HG02970 (cell line): ENCODE measurements around the gene EDEM3.

Source experiments
- ATAC-seq: cut with Tn5 transposase; IDR thresholded peaks from one replicate; pipeline ENCODE4 v1.9.1; 2021; ENCODE audit warnings: mild to moderate bottlenecking, moderate library complexity, moderate number of reproducible peaks; ENCODE audit not compliant: unreplicated experiment, low FRiP score

The EDEM3 gene

DNA sequence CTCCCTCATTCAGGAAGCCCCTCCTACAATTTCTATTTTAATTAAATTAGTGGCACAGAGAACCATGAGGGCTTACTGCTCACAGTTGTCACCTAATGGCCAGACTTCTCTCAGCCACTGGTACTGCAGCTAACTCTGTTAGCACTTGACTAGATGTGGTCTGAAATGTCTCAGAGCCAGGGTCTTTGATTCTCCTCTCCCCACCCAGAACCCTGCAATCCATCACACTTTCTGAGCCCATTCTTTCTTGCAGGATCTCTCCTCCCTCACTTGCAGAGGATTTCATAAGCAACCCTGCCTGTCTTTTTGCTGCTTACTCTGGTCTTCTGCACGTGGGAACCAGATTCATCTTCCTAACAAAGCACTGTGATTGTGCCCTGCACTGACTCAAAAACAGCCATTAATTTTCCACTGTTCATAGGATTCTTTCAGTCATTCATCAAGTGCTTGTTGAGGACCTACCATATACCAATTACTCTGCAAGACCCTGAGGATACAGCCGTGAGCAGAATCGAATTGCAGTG is 108.4 kb downstream of the EDEM3 start:
- ATAC-seq, result no peak

DNA sequence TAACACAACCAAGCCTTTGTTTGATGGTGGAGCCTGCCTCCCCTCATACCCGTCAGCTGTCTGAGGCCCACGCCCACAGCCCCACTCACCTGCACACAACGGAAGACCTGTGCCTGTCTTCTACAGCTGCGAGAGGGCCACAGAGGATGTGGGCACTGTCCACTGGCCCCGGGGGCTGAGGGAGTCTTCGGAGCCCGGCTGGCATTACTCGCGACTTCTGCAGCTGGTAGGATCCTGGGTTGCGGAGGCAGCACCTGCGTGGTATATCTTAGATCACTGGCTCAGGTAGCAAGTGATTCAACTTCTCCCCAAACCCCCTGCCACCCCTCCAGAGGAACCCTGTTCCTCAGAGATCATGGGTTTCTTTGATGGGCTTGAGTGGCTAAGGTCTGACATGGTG is 109.9 kb downstream of the EDEM3 start:
- ATAC-seq, result no peak

DNA sequence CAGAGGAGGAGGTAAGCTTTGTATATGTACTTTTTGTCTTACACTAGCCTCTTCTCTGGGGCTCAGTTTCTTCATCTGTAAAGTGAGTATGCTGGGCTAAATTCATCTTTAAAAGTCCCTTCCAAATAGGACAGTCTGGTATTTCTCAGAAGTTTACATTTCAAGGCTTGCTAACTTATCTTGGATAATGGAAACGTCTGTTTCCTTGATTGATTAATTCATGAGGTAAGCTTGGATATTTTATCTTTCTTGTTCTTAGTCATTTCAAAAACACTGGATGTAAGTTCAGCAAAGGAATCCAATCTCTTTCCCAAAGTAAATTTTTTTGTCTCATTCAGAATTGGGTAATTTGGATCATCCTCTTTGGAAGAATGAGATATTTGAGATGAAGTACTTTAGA is 111.0 kb downstream of the EDEM3 start:
- no peak for ATAC-seq

DNA sequence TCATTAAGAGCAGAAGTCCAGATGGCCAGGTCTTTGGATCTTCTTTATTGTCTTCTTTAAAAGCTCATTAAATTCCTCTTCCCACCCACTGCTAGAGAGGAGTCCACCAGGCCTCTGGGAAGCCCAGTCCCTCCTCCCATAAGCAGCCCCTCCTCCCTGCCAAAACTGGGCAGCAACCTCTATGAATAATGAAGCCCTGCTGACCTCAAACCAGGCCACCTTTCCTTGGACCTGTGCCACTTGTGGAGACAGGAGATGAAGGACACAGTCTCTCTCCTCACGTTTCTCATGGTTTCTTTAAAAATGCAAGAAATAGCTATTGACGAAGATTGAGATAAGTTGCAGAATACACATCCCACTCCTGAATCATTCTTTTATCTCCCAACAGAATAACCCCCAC is 112.8 kb downstream of the EDEM3 start:
- no peak for ATAC-seq

DNA sequence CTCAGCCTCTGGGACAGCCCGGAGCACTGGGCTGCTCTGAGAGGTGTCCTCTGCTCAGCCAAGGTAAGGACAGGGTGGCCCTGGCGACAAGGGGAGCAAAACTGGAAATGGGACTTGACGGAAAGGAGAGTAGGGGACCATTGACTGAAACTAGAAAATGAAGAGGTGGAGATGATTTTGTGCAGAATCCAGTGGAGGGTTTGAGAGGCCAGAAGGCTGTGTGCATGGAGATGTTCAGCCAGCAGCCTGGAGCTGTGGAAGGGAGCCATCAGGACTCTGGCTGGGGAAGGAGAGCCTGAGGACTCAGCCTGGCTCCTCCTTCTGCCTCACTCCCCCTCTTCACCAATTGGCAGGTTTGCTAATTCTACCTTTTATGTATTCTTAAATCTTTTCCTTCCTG is 114.2 kb downstream of the EDEM3 start:
- ATAC-seq, result no peak
